Thoracic aorta (tissue), 2 donors: ENCODE results near the gene PIP5K1A. TPM values are rescaled to one million over a fixed set of nuclear protein-coding genes. Genes with fewer than 3 reads are reported as not detected.

Experiments
- ATAC-seq: fragments of 150-250 bp; one replicate; pipeline ENCODE4 v1.8.0; 2017; ENCODE audit warnings: low read depth; ENCODE audit not compliant: insufficient number of reproducible peaks, low FRiP score
- DNase-seq: peaks from one replicate; pipeline ENCODE4 v3.0.0-alpha.2; 2020; ENCODE audit warnings: low spot score
- H3K27ac ChIP-seq, 2 donors: fragments of 200-600 bp; sonication (generic); 1 replicate in 1 of 2; 2 replicates in 1 of 2; pipeline ENCODE4 v1.5.1; 2016; ENCODE audit warnings: mild to moderate bottlenecking in 2 of 2, moderate library complexity in 2 of 2
- H3K27me3 ChIP-seq: fragments of 200-600 bp; sonication (generic); replicated peaks from 2 replicates; pipeline ENCODE4 v1.6.0; 2016; ENCODE audit warnings: mild to moderate bottlenecking; ENCODE audit not compliant: insufficient read depth
- H3K36me3 ChIP-seq: fragments of 200-600 bp; sonication (generic); one replicate; pipeline ENCODE4 v1.5.1; 2016
- H3K4me1 ChIP-seq, 2 donors: fragments of 200-600 bp; sonication (generic); 1 replicate in 1 of 2; 2 replicates in 1 of 2; pipeline versions ENCODE4 v1.5.1 to v1.6.0; 2016; ENCODE audit warnings: low read depth in 2 of 2, mild to moderate bottlenecking in 1 of 2; ENCODE audit not compliant: control insufficient read depth in 1 of 2
- H3K4me3 ChIP-seq: fragments of 200-600 bp; sonication (generic); 2 replicates; pipeline ENCODE4 v1.5.1; 2016; ENCODE audit warnings: mild to moderate bottlenecking
- H3K9me3 ChIP-seq: fragments of 200-600 bp; sonication (generic); 2 replicates; pipeline ENCODE4 v1.5.1; 2016
- total RNA-seq, 2 donors: library from RNA; depleted of rRNA; stranded (reverse); fragments of >200 nt; gene quantifications; one replicate each; pipeline versions ENCODE4 v1.1.0 to v1.2.3, GENCODE V29; 2016
- TF ChIP-seq, protein P1 (sequence below): fragments of 200-600 bp; sonication (generic); IDR thresholded peaks from one replicate; pipeline ENCODE4 v1.5.1; 2019; ENCODE audit warnings: antibody characterized with exemption

Gene PIP5K1A
- total RNA-seq, 2 donors from 2014 or later: 49.7 to 97.6 TPM

DNA sequence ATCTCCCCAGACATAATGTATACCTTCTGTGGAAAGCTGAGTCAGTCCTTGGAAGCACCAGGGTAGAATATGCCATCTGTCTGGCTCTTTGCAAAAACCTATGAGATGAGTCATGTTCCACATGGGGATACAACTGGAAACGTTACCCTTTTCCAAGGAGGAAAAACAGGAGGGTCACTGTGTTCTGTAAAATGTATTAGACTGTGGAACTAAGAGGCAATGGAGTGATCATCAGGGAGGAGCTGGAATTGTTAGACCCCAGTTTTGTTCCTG is 40.1 kb downstream of the PIP5K1A start:
- no peaks in the 10 kb centered on the region for H3K27me3 ChIP-seq
- no peak for ATAC-seq
- H3K36me3 ChIP-seq: peaks cover 85% of the 10 kb centered on the region
- H3K9me3 ChIP-seq: no peaks in the 10 kb centered on the region
- TF ChIP-seq, protein P1, sequence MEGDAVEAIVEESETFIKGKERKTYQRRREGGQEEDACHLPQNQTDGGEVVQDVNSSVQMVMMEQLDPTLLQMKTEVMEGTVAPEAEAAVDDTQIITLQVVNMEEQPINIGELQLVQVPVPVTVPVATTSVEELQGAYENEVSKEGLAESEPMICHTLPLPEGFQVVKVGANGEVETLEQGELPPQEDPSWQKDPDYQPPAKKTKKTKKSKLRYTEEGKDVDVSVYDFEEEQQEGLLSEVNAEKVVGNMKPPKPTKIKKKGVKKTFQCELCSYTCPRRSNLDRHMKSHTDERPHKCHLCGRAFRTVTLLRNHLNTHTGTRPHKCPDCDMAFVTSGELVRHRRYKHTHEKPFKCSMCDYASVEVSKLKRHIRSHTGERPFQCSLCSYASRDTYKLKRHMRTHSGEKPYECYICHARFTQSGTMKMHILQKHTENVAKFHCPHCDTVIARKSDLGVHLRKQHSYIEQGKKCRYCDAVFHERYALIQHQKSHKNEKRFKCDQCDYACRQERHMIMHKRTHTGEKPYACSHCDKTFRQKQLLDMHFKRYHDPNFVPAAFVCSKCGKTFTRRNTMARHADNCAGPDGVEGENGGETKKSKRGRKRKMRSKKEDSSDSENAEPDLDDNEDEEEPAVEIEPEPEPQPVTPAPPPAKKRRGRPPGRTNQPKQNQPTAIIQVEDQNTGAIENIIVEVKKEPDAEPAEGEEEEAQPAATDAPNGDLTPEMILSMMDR: no peak
- no peaks in the 10 kb centered on the region for H3K4me1 ChIP-seq
- H3K4me3 ChIP-seq: no peak overlapping the region
- no peak overlapping the region for H3K27ac ChIP-seq
- no peak for DNase-seq

DNA sequence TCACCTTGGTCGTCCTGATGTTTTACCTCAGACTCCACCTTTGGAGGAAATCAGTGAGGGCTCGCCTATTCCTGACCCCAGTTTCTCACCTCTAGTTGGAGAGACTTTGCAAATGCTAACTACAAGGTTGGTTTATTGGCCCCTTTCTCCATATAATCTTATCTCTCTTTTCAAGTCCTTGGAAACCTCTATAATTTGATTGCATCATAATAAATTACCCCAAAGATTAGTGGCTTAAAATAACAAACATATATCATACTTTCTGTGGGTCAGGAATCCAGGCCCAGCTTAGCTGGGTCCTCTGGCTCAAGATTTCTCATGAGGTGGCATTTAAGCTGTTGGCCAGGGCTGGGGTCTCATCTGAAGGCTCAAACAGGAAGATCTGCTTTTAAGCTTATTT is 44.1 kb downstream of the PIP5K1A start:
- Histone ChIP-seq H3K27ac (no peak overlapping the region), H3K36me3 (peaks cover 75% of the 10 kb centered on the region), H3K4me1 (no peaks in the 10 kb centered on the region), H3K27me3 (no peaks in the 10 kb centered on the region), H3K9me3 (no peaks in the 10 kb centered on the region), H3K4me3 (no peak overlapping the region)
- TF ChIP-seq, protein P1: no peak
- no peak for ATAC-seq
- no peak for DNase-seq

DNA sequence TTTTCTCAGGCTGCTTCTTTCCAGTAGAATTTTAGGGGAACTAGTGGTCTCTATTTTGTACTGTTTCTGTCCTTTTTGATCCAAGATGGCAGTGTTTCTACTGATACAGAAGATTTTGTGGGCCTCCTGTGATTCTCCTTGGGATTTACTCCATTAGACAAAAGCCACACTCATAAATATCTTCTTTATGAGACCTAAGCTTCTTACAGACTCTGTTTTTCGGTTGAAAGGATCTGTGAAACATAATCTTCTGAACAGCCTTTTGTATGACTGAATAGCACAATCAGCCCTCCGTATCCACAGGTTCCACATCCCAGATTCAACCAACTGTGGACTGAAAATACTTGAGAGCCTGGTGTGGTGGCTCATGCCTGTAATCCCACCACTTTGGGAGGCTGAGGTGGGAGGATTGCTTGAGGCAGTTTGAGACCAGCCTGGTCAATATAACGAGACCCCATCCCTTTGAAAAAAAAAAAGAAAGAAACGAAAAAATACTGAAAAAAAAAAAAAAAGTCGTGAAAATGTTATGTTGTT is 45.4 kb downstream of the PIP5K1A start:
- H3K27me3 ChIP-seq: no peaks in the 10 kb centered on the region
- no peak overlapping the region for H3K27ac ChIP-seq
- ATAC-seq (no peak), DNase-seq (no peak)
- TF ChIP-seq, protein P1: no peak
- H3K9me3 ChIP-seq: no peaks in the 10 kb centered on the region
- peaks cover 75% of the 10 kb centered on the region for H3K36me3 ChIP-seq
- H3K4me3 ChIP-seq: no peak overlapping the region
- H3K4me1 ChIP-seq: no peaks in the 10 kb centered on the region

DNA sequence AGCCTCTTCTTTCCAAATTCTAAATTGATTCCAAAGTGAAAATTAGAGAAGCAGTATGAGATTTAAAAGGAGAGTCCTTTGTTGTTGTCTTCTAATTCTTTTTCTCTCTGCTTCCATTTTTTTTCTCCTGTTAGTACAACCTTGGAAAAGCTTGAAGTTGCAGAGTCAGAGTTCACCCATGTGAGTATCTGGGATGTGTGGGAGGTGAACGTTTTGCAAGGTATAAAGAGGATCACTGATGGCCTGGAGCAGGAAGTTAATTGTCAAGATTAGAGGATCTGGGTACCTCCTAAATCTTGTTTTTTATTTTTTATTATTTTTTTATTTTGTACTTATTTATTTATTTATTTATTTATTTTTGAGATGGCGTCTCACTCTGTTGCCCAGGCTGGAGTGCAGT is 48.4 kb downstream of the PIP5K1A start:
- no peaks in the 10 kb centered on the region for H3K9me3 ChIP-seq
- TF ChIP-seq, protein P1: no peak
- peaks cover 49% of the 10 kb centered on the region for H3K36me3 ChIP-seq
- no peaks in the 10 kb centered on the region for H3K27me3 ChIP-seq
- H3K4me1 ChIP-seq: no peaks in the 10 kb centered on the region
- ATAC-seq (no peak), DNase-seq (no peak)
- H3K4me3 ChIP-seq: no peak overlapping the region
- H3K27ac ChIP-seq: no peak overlapping the region

DNA sequence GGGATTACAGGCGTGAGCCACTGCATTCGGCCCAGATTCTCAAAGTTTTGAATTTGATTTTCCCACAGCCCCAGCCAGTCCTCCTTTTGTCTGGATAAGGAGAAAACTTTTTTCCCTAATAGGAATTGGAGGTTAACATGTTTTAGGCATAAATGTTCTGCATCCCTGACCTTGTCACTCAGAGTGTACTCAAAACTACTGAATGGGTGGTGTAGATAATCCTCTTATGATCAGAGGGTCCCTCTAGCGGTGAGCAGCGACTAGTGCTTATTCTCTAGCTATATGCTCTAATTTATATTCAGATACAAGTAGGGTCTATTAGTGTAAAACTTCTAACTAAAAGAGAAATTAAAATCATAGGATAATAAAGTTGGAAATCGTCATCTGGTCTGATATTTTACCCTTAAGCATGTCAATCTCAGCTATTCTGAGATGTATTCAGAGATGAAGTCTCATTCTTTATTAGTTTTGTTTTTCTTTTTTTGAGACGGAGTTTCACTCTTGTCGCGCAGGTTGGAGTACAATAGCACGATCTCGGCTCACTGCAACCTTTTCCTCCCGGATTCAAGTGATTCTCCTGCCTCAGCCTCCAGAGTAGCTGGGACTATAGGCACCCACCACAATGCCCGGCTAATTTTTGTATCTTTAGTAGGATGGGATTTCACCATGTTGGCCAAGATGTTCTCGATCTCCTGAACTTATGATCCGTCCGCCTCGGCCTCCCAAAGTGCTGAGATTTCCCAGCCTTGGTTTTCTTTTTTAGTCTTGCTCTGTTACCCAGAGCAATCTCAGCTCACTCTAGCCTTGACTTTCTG is 53.5 kb downstream of the PIP5K1A start:
- H3K27ac ChIP-seq: no peak overlapping the region
- H3K27me3 ChIP-seq: no peaks in the 10 kb centered on the region
- ATAC-seq (no peak), DNase-seq (peak; percentile 46)
- peaks cover 13% of the 10 kb centered on the region for H3K36me3 ChIP-seq
- TF ChIP-seq, protein P1: peak; percentile 82
- H3K4me1 ChIP-seq: peaks cover 9 to 11% of the 10 kb centered on the region in 2 donors
- H3K4me3 ChIP-seq: no peak overlapping the region
- no peaks in the 10 kb centered on the region for H3K9me3 ChIP-seq
